ENCODE data around the gene RNF220.

The RNF220 gene

GRCh38 chr1:44367944-44368343, 37.1 kb upstream of the RNF220 start:
- no peak overlapping the region for H3K4me2 ChIP-seq (ENCODE audit: low read depth, low read length, poor library complexity, severe bottlenecking)
- no peaks in the 10 kb centered on the region for H3K4me1 ChIP-seq (ENCODE audit: insufficient read depth, low read length, poor library complexity, severe bottlenecking)
- H3K27me3 ChIP-seq (ENCODE audit: insufficient read depth, low read length, poor library complexity, severe bottlenecking) = no peaks in the 10 kb centered on the region
- no peak overlapping the region for H3K9ac ChIP-seq (ENCODE audit: low read depth, low read length, poor library complexity, severe bottlenecking)
- no peaks in the 10 kb centered on the region for H3F3A ChIP-seq (ENCODE audit: low read depth)
- no peaks in the 10 kb centered on the region for H3K9me3 ChIP-seq (ENCODE audit: insufficient read depth, low read depth, low read length)
- no peaks in the 10 kb centered on the region for H4K20me1 ChIP-seq (ENCODE audit: insufficient read depth, low read length, poor library complexity, severe bottlenecking)
- H3K9me2 ChIP-seq (replicated peaks; ENCODE audit: low read depth, low read length) = no peaks in the 10 kb centered on the region
- TF ChIP-seq EZH2phosphoT487 (IDR thresholded peaks at IDR 0.05; ENCODE audit: borderline replicate concordance) (no peak), CTCF (conservative IDR thresholded peaks at IDR 0.05; ENCODE audit: low read length) (no peak)
- H3K36me3 ChIP-seq (ENCODE audit: insufficient read depth, low read length) = no peaks in the 10 kb centered on the region
- H2AFZ ChIP-seq (ENCODE audit: low read length) = no peak overlapping the region
- no peaks in the 10 kb centered on the region for H3K79me2 ChIP-seq (ENCODE audit: insufficient read depth, low read length)
- no peak overlapping the region for H3K4me3 ChIP-seq (ENCODE audit: low read length, poor library complexity, severe bottlenecking)

- no peak overlapping the region for H3K9ac ChIP-seq (ENCODE audit: low read depth, low read length, poor library complexity, severe bottlenecking)
- H3K9me3 ChIP-seq (ENCODE audit: insufficient read depth, low read depth, low read length) = no peaks in the 10 kb centered on the region
- H3K4me2 ChIP-seq (ENCODE audit: low read depth, low read length, poor library complexity, severe bottlenecking) = no peak overlapping the region
- H2AFZ ChIP-seq (ENCODE audit: low read length) = no peak overlapping the region
- H3F3A ChIP-seq (ENCODE audit: low read depth) = no peaks in the 10 kb centered on the region
- no peaks in the 10 kb centered on the region for H3K9me2 ChIP-seq (replicated peaks; ENCODE audit: low read depth, low read length)
- H4K20me1 ChIP-seq (ENCODE audit: insufficient read depth, low read length, poor library complexity, severe bottlenecking) = no peaks in the 10 kb centered on the region
- TF ChIP-seq CTCF (conservative IDR thresholded peaks at IDR 0.05; ENCODE audit: low read length) (no peak), EZH2phosphoT487 (IDR thresholded peaks at IDR 0.05; ENCODE audit: borderline replicate concordance) (no peak)
- H3K36me3 ChIP-seq (ENCODE audit: insufficient read depth, low read length) = no peaks in the 10 kb centered on the region
- H3K4me1 ChIP-seq (ENCODE audit: insufficient read depth, low read length, poor library complexity, severe bottlenecking) = no peaks in the 10 kb centered on the region
- H3K4me3 ChIP-seq (ENCODE audit: low read length, poor library complexity, severe bottlenecking) = no peak overlapping the region
- no peaks in the 10 kb centered on the region for H3K79me2 ChIP-seq (ENCODE audit: insufficient read depth, low read length)
- no peaks in the 10 kb centered on the region for H3K27me3 ChIP-seq (ENCODE audit: insufficient read depth, low read length, poor library complexity, severe bottlenecking)
Measured at GRCh38 chr1:44368471-44369151, 36.4 kb upstream of the RNF220 start.

- Histone ChIP-seq H3K4me3 (ENCODE audit: low read length, poor library complexity, severe bottlenecking) (no peak overlapping the region), H3K4me1 (ENCODE audit: insufficient read depth, low read length, poor library complexity, severe bottlenecking) (no peaks in the 10 kb centered on the region), H3F3A (ENCODE audit: low read depth) (no peaks in the 10 kb centered on the region), H3K79me2 (ENCODE audit: insufficient read depth, low read length) (no peaks in the 10 kb centered on the region), H3K9me3 (ENCODE audit: insufficient read depth, low read depth, low read length) (no peaks in the 10 kb centered on the region), H3K9me2 (replicated peaks; ENCODE audit: low read depth, low read length) (no peaks in the 10 kb centered on the region), H3K27me3 (ENCODE audit: insufficient read depth, low read length, poor library complexity, severe bottlenecking) (no peaks in the 10 kb centered on the region), H3K36me3 (ENCODE audit: insufficient read depth, low read length) (no peaks in the 10 kb centered on the region), H3K4me2 (ENCODE audit: low read depth, low read length, poor library complexity, severe bottlenecking) (no peak overlapping the region), H3K9ac (ENCODE audit: low read depth, low read length, poor library complexity, severe bottlenecking) (no peak overlapping the region), H4K20me1 (ENCODE audit: insufficient read depth, low read length, poor library complexity, severe bottlenecking) (no peaks in the 10 kb centered on the region), H2AFZ (ENCODE audit: low read length) (no peak overlapping the region)
- TF ChIP-seq CTCF (conservative IDR thresholded peaks at IDR 0.05; ENCODE audit: low read length) (no peak), EZH2phosphoT487 (IDR thresholded peaks at IDR 0.05; ENCODE audit: borderline replicate concordance) (no peak)
Measured at GRCh38 chr1:44371206-44371605, 33.8 kb upstream of the RNF220 start.
